DOHH2 (cell line): ENCODE results near the gene SVIL.

Experiments
- H3F3A ChIP-seq: fragments of 200-600 bp; sonication (generic), shearing (Covaris generic); 2 replicates; pipeline ENCODE4 v1.6.0; 2016; ENCODE audit warnings: antibody characterized with exemption, mild to moderate bottlenecking; ENCODE audit not compliant: control insufficient read depth, insufficient read depth
- H3K27ac ChIP-seq: fragments of 200-600 bp; sonication (generic); 2 replicates; pipeline ENCODE4 v1.5.1; 2014; ENCODE audit warnings: low read depth, mild to moderate bottlenecking, low read length, moderate library complexity
- H3K27me3 ChIP-seq: fragments of 200-600 bp; sonication (generic); 2 replicates; pipeline ENCODE4 v1.6.1; 2014; ENCODE audit warnings: mild to moderate bottlenecking, low read length, mixed read lengths; ENCODE audit not compliant: control insufficient read depth
- H3K36me3 ChIP-seq: fragments of 200-600 bp; sonication (generic); 2 replicates; pipeline ENCODE4 v1.6.1; 2014; ENCODE audit warnings: mild to moderate bottlenecking, low read length, moderate library complexity, mixed read lengths; ENCODE audit not compliant: control insufficient read depth
- H3K4me1 ChIP-seq: fragments of 200-600 bp; sonication (generic); 2 replicates; pipeline ENCODE4 v1.6.1; 2014; ENCODE audit warnings: mild to moderate bottlenecking, low read length, mixed read lengths; ENCODE audit not compliant: control insufficient read depth
- H3K4me2 ChIP-seq: fragments of 200-600 bp; sonication (generic); 2 replicates; pipeline ENCODE4 v1.6.0; 2014; ENCODE audit warnings: mild to moderate bottlenecking, low read length, moderate library complexity
- H3K4me3 ChIP-seq: fragments of 200-600 bp; sonication (generic); 2 replicates; pipeline ENCODE4 v1.5.1; 2014; ENCODE audit warnings: mild to moderate bottlenecking, low read length, mixed read lengths
- H3K79me2 ChIP-seq: fragments of 200-600 bp; sonication (generic); 2 replicates; pipeline ENCODE4 v1.6.1; 2014; ENCODE audit warnings: mild to moderate bottlenecking, low read length, mixed read lengths; ENCODE audit not compliant: control insufficient read depth
- H3K9me2 ChIP-seq: fragments of 200-600 bp; sonication (generic); replicated peaks from 2 replicates; pipeline ENCODE4 v1.6.1; 2014; ENCODE audit warnings: mild to moderate bottlenecking, low read length, mixed read lengths; ENCODE audit not compliant: control insufficient read depth
- H3K9me3 ChIP-seq: fragments of 200-600 bp; sonication (generic); 2 replicates; pipeline ENCODE4 v1.6.1; 2014; ENCODE audit warnings: antibody characterized with exemption, low read length, mixed read lengths; ENCODE audit not compliant: control insufficient read depth, insufficient read depth
- H4K20me1 ChIP-seq: fragments of 200-600 bp; sonication (generic); 2 replicates; pipeline ENCODE4 v1.6.0; 2014; ENCODE audit warnings: low read depth, mild to moderate bottlenecking, antibody characterized with exemption, low read length, moderate library complexity; ENCODE audit not compliant: control insufficient read depth, insufficient read depth
- CTCF ChIP-seq: fragments of 200-600 bp; sonication (generic); IDR thresholded peaks from one replicate; pipeline ENCODE4 v1.5.1; 2014; ENCODE audit warnings: antibody characterized with exemption, mild to moderate bottlenecking, low read depth, low read length; ENCODE audit not compliant: poor library complexity, severe bottlenecking
- EZH2phosphoT487 ChIP-seq: fragments of 200-600 bp; sonication (generic); IDR thresholded peaks from 2 replicates; pipeline ENCODE4 v1.6.1; 2017; ENCODE audit warnings: borderline replicate concordance, mild to moderate bottlenecking, antibody characterized with exemption, low read length, moderate library complexity, mixed read lengths

The SVIL gene

GRCh38 chr10:29524720-29525119, 110.1 kb downstream of the SVIL start:
- Histone ChIP-seq H3K27me3 (no peaks in the 10 kb centered on the region), H3K27ac (no peak overlapping the region), H3F3A (no peaks in the 10 kb centered on the region), H4K20me1 (no peaks in the 10 kb centered on the region), H3K79me2 (no peaks in the 10 kb centered on the region), H3K4me2 (no peak overlapping the region), H3K4me1 (no peaks in the 10 kb centered on the region), H3K9me2 (no peaks in the 10 kb centered on the region), H3K36me3 (no peaks in the 10 kb centered on the region), H3K9me3 (no peaks in the 10 kb centered on the region), H3K4me3 (no peak overlapping the region)
- TF ChIP-seq EZH2phosphoT487 (no peak), CTCF (no peak)

GRCh38 chr10:29524294-29524693, 110.5 kb downstream of the SVIL start:
- H3K27ac ChIP-seq = no peak overlapping the region
- H3K9me3 ChIP-seq = no peaks in the 10 kb centered on the region
- TF ChIP-seq CTCF = no peak
- TF ChIP-seq EZH2phosphoT487 = no peak
- no peaks in the 10 kb centered on the region for H3K9me2 ChIP-seq
- H3K79me2 ChIP-seq = no peaks in the 10 kb centered on the region
- no peaks in the 10 kb centered on the region for H3K36me3 ChIP-seq
- H3K4me3 ChIP-seq = no peak overlapping the region
- no peaks in the 10 kb centered on the region for H3F3A ChIP-seq
- no peaks in the 10 kb centered on the region for H4K20me1 ChIP-seq
- H3K4me2 ChIP-seq = no peak overlapping the region
- H3K27me3 ChIP-seq = no peaks in the 10 kb centered on the region
- no peaks in the 10 kb centered on the region for H3K4me1 ChIP-seq

- Histone ChIP-seq H3K4me2 (no peak overlapping the region), H3K27me3 (no peaks in the 10 kb centered on the region)
Measured at GRCh38 chr10:29522918-29523317, 111.9 kb downstream of the SVIL start.

More at GRCh38 chr10:29522918-29523317, 111.9 kb downstream of the SVIL start:
- TF ChIP-seq CTCF (no peak), EZH2phosphoT487 (no peak)
- no peaks in the 10 kb centered on the region for H3K79me2 ChIP-seq
- no peaks in the 10 kb centered on the region for H3K9me2 ChIP-seq
- H3K36me3 ChIP-seq = no peaks in the 10 kb centered on the region
- no peaks in the 10 kb centered on the region for H3K9me3 ChIP-seq
- H4K20me1 ChIP-seq = no peaks in the 10 kb centered on the region
- H3K4me3 ChIP-seq = no peak overlapping the region
- no peaks in the 10 kb centered on the region for H3F3A ChIP-seq
- no peak overlapping the region for H3K27ac ChIP-seq
- no peaks in the 10 kb centered on the region for H3K4me1 ChIP-seq
